Right renal cortex interstitium (tissue), 3 donors: ENCODE data around the gene FRG1. TPM values are rescaled to one million over a fixed set of nuclear protein-coding genes. Genes with fewer than 3 reads are reported as not detected.
"Not testable (repeated sequence)": the region's sequence is repeated elsewhere in the genome, so short reads cannot be mapped to it uniquely, and the experiment has no call there.

Experiments used
- DNase-seq, 3 donors: peaks; one replicate each; pipeline ENCODE4 v3.0.0-alpha.2; 2013; ENCODE audit warnings: low read depth in 3 of 3, low spot score in 2 of 3
- polyA plus RNA-seq, 3 donors: library from polyadenylated mRNA; unstranded; fragments of 120-200 nt; gene quantifications; one replicate each; pipeline ENCODE4 v1.2.1, GENCODE V29; 2013; ENCODE audit not compliant: insufficient read length in 3 of 3

The FRG1 gene
- polyA plus RNA-seq, 3 donors, result 67.1 to 76.4 (median 72.4) TPM

DNA sequence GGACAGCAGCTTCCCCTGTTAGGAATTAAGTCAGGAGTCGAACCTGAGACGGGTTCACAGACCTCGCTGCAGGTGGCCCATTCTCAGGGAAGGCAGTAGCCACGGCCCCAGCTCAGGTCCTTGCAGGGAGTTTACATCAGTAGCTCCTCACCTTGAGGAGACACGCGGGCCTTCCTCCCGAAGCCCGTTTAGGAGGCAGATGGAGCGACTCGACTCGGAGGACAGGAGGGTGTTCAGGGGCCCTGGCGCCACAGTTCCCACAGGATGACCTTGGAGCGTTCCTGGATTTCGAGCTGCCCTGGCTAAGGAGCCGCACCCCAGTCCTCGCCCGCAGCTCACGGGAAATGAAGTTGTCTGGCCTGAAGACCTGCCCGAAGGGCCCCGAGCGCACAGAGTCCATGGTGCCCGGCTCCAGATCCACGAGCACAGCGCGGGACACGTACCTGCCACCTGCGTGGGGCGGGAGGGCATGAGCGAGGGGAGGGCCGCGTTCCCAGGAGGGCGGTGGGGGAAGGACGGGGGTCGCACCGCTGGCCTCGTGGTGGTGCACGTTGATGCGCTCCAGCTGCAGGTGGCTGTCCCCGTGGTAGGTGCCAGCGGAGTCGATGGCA lies 43.3 kb downstream of the FRG1 start:
- not testable (repeated sequence) for DNase-seq

DNA sequence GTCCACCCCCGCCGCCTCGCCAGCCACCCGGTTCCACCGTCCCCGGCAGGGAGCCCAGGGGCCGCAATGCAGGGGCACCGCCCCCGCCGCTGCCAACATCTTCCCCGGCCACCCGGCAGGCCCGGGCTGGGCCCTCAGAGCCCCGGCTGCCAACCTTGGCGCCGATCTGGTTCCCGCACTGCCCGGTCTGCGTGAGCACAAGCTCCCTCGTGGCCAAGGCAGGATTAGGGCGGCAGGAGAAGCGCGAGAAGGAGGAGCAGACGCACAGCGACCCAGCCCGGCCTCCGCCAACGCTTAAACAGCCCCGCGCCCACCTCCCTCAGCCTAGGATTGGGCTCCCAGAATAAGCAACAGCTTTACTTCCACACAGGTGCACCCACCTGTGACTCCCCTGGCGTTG lies 44.0 kb downstream of the FRG1 start:
- DNase-seq, result not testable (repeated sequence)

DNA sequence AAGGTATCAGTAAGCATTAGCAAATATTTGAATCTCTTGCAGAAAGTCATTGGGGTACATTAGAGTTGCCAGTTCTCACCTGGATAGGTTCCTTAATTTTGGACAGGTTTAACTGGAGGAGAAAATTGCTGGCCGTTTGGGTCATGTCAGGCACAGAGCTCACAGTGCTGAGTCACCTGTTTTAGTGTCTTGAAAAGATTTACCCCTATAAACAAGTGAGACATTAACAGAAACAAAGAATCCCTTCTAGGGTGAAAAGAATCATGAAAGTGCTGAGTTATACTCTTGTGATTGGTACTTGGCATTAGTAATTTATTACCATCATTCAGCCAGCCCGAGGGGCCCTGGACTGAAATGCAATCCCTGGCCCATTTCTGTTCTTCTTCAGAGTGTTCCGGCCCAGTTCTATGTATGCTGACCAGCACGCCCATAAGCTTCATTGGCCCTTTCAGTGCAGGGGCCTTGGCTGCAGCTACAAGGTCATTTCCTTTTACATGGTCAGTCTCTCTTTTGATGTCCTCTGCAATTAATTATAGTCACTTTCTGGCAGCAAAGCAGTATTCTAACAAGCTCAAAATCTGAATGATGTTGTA lies 45.1 kb downstream of the FRG1 start:
- not testable (repeated sequence) for DNase-seq

DNA sequence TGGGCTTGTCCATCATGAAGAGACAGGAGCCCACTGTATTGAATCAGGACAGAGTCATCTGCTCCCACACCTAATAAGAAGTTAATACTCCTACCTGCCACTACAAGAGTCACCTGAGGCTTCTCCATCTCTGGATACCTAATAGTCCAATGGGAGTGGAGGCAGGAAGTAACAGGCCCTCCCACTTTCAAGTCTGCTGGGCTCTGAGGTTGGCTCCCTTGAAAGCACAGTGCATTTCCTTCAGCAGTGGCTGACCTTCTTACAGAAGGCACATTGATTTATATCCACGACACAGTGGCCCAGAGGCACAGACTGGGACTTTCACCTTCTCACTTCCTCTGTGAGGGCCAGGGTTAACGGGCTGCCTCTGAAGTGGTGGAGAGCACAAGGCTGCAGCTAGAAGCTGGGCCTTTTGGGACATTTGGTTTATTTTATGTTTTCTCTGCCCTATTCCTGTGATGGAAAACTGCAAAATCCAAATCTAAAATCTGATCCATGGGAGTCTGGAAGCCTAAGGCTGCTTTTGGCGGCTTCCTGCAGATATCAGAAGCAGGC lies 48.3 kb downstream of the FRG1 start:
- DNase-seq, result no peak

DNA sequence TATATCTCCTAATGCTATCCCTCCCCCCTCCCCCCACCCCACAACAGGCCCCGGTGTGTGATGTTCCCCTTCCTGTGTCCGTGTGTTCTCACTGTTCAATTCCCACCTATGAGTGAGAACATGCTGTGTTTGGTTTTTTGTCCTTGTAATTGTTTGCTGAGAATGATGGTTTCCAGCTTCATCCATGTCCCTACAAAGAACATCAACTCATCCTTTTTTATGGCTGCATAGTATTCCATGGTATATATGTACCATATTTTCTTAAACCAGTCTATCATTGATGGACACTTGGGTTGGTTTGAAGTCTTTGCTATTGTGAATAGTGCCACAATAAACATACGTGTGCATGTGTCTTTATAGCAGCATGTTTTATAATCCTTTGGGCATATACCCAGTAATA lies 49.3 kb downstream of the FRG1 start:
- not testable (repeated sequence) for DNase-seq

Other genes starting within 250 kb of the FRG1 start
- gene FRG2, start 86.4 kb downstream of the FRG1 start, polyA plus RNA-seq, result not detected
- gene DBET, start 123.6 kb downstream of the FRG1 start, polyA plus RNA-seq, result not detected
- gene DUX4, start 232.9 kb downstream of the FRG1 start, polyA plus RNA-seq, result not detected